GM06990 (cell line): ENCODE measurements around the gene ESRRA.
A peak's percentile ranks its signal among the peaks of the same experiment; 100 is the strongest.

Experiments used
- DNase-seq: peaks from one replicate; pipeline ENCODE4 v3.0.0-alpha.2; 2011; ENCODE audit not compliant: insufficient read length; ENCODE audit errors: extremely low read depth
- H3K27me3 ChIP-seq: replicated peaks from 2 replicates; pipeline ENCODE4 v1.6.0; 2011; ENCODE audit warnings: low read length; ENCODE audit not compliant: control insufficient read depth, insufficient read depth
- H3K36me3 ChIP-seq: 2 replicates; pipeline ENCODE4 v1.5.1; 2011; ENCODE audit warnings: low read length; ENCODE audit not compliant: control insufficient read depth, insufficient read depth
- H3K4me3 ChIP-seq: replicated peaks from 2 replicates; pipeline ENCODE4 v1.5.1; 2011; ENCODE audit warnings: low read depth, mild to moderate bottlenecking, control low read depth, low read length
- TF ChIP-seq, protein P1 (sequence below): IDR thresholded peaks from 2 replicates; pipeline ENCODE4 v1.5.1; 2011; ENCODE audit warnings: low read length, control low read depth, mild to moderate bottlenecking, inconsistent platforms; ENCODE audit not compliant: insufficient read depth, poor library complexity, severe bottlenecking

ESRRA gene

DNA sequence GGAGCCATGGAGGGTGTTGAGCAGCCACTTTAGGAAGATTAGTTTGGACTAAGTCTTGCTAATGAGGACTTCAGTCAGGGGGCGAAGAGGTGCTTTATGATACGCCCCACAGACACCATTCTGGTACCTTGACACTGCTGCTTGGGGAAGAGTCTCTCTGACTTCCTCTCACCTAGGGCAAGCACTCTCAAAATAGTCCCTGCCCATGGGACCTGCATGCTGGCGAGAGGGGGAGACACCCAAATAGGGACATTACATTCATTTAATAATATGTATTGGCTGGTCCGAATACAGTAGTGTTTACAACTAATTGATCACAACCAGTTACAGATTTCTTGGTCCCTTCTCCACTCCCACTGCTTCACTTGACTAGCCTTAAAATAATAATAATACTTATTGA, 9.6 kb upstream of the ESRRA start:
- Histone ChIP-seq H3K36me3 (no peaks in the 10 kb centered on the region), H3K27me3 (peaks cover 5% of the 10 kb centered on the region), H3K4me3 (no peak overlapping the region)
- TF ChIP-seq, protein P1, sequence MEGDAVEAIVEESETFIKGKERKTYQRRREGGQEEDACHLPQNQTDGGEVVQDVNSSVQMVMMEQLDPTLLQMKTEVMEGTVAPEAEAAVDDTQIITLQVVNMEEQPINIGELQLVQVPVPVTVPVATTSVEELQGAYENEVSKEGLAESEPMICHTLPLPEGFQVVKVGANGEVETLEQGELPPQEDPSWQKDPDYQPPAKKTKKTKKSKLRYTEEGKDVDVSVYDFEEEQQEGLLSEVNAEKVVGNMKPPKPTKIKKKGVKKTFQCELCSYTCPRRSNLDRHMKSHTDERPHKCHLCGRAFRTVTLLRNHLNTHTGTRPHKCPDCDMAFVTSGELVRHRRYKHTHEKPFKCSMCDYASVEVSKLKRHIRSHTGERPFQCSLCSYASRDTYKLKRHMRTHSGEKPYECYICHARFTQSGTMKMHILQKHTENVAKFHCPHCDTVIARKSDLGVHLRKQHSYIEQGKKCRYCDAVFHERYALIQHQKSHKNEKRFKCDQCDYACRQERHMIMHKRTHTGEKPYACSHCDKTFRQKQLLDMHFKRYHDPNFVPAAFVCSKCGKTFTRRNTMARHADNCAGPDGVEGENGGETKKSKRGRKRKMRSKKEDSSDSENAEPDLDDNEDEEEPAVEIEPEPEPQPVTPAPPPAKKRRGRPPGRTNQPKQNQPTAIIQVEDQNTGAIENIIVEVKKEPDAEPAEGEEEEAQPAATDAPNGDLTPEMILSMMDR: no peak
- DNase-seq: no peak

- TF ChIP-seq, protein P1: no peak
- Histone ChIP-seq H3K27me3 (peaks cover 5% of the 10 kb centered on the region), H3K36me3 (no peaks in the 10 kb centered on the region), H3K4me3 (no peak overlapping the region)
- DNase-seq: no peak
Observed at GRCh38 chr11:64296236-64296635, 9.1 kb upstream of the ESRRA start.

DNA sequence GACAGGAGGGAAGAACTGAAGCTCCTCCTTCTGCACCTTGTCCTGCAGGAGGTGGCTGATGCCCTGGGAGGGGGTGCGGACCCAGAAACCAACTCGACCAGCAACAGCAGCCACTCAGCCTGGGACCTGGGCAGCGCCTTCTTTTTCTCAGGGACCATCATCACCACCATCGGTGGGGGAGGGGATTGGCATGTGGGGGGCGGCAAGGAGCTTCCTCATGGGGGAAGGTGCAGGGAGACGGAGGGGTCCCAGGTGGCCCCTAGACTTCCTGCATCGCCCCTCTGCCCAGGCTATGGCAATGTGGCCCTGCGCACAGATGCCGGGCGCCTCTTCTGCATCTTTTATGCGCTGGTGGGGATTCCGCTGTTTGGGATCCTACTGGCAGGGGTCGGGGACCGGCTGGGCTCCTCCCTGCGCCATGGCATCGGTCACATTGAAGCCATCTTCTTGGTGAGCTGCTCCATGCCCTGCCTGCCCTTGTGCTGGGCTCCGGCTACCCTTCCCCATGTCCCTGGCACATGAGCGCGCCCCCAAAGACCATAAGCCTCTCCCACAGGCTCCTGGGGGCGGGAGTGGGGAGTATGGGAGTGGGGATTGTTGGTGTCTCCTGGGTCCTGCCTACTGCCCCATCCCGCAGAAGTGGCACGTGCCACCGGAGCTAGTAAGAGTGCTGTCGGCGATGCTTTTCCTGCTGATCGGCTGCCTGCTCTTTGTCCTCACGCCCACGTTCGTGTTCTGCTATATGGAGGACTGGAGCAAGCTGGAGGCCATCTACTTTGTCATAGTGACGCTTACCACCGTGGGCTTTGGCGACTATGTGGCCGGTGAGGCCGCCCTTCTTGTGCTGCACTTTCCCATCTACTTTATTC, 8.3 kb upstream of the ESRRA start:
- peaks cover 5% of the 10 kb centered on the region for H3K27me3 ChIP-seq
- TF ChIP-seq, protein P1: no peak
- no peaks in the 10 kb centered on the region for H3K36me3 ChIP-seq
- no peak overlapping the region for H3K4me3 ChIP-seq
- no peak for DNase-seq

- TF ChIP-seq, protein P1: no peak
- Histone ChIP-seq H3K4me3 (no peak overlapping the region), H3K36me3 (no peaks in the 10 kb centered on the region), H3K27me3 (peaks cover 5% of the 10 kb centered on the region)
- no peak for DNase-seq
Observed at GRCh38 chr11:64297699-64298358, 7.5 kb upstream of the ESRRA start.

DNA sequence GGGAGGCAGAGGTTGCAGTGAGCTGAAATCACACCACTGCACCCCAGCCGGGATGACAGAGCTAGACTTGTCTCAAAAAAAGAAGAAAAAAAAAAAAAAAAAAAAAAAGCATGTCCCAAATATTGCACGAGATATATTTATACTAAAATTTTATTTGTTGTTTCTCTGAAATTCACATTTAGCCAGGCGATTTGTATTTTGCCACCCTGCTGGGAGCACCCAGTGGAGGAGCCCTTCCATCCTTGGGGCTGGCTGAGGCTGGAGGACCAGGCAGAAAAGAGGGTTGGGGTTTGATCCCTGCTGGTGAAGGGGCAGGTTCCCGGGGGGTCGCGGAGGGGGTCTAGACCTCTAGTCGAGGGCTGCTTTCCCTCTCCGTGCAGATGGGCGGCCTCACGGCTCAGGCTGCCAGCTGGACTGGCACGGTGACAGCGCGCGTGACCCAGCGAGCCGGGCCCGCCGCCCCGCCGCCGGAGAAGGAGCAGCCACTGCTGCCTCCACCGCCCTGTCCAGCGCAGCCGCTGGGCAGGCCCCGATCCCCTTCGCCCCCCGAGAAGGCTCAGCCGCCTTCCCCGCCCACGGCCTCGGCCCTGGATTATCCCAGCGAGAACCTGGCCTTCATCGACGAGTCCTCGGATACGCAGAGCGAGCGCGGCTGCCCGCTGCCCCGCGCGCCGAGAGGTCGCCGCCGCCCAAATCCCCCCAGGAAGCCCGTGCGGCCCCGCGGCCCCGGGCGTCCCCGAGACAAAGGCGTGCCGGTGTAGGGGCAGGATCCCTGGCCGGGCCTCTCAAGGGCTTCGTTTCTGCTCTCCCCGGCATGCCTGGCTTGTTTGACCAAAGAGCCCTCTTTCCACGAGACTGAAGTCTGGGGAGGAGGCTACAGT, 6.1 kb upstream of the ESRRA start:
- no peaks in the 10 kb centered on the region for H3K36me3 ChIP-seq
- peaks cover 5% of the 10 kb centered on the region for H3K27me3 ChIP-seq
- TF ChIP-seq, protein P1: no peak
- peak; percentile 9 for DNase-seq
- H3K4me3 ChIP-seq: no peak overlapping the region
